Lower lobe of right lung (tissue), 2 donors: ENCODE measurements around the gene GBE1. TPM values are rescaled to one million over a fixed set of nuclear protein-coding genes. Genes with fewer than 3 reads are reported as not detected.

Experiments used
- ATAC-seq, 2 donors: fragments of 200-7000 bp; cut with Tn5 transposase; one replicate each; pipeline ENCODE4 v1.9.1; 2020 to 2022; ENCODE audit warnings: mild to moderate bottlenecking in 2 of 2, moderate library complexity in 2 of 2
- DNase-seq: peaks from one replicate; pipeline ENCODE4 v3.0.0-alpha.2; 2020
- H3K27ac ChIP-seq: fragments of 200-600 bp; one replicate; pipeline ENCODE4 v1.8.0; 2022
- H3K27me3 ChIP-seq: fragments of 200-600 bp; one replicate; pipeline ENCODE4 v1.8.0; 2022; ENCODE audit warnings: low read depth
- H3K36me3 ChIP-seq: fragments of 200-600 bp; one replicate; pipeline ENCODE4 v1.8.0; 2022; ENCODE audit warnings: mild to moderate bottlenecking
- H3K4me1 ChIP-seq: fragments of 200-600 bp; one replicate; pipeline ENCODE4 v1.8.0; 2022
- H3K4me3 ChIP-seq: fragments of 200-600 bp; one replicate; pipeline ENCODE4 v1.8.0; 2022; ENCODE audit warnings: mild to moderate bottlenecking
- H3K9me3 ChIP-seq: fragments of 200-600 bp; one replicate; pipeline ENCODE4 v1.8.0; 2022
- CTCF ChIP-seq: fragments of 200-600 bp; IDR thresholded peaks from one replicate; pipeline ENCODE4 v1.8.0; 2022; ENCODE audit warnings: antibody characterized with exemption, mild to moderate bottlenecking
- intact Hi-C: fragments of 100-400 bp; cut with DNase I; formaldehyde crosslinking; loops from one replicate; pipeline ENCODE4 v1.11.0; 2022
- total RNA-seq: library from RNA; stranded (reverse); fragmentation: NEBNext Ultra II Directional; extraction: Animal tissue kit (Norgen Biotek cat#: 25700); gene quantifications from one replicate; pipeline ENCODE4 v1.2.1, GENCODE V29; 2021
- donor health status: DM: no; HTN: yes; CAD: no; lungs with severe emphysema.

The GBE1 gene
- total RNA-seq, 1 donor from 2014 or later = 23.0 TPM

GRCh38 chr3:81728766-81729544 is 32.5 kb downstream of the GBE1 start:
- no peak for TF ChIP-seq CTCF
- H3K27ac ChIP-seq = no peak overlapping the region
- no peaks in the 10 kb centered on the region for H3K27me3 ChIP-seq
- no peaks in the 10 kb centered on the region for H3K36me3 ChIP-seq
- H3K9me3 ChIP-seq = no peaks in the 10 kb centered on the region
- H3K4me1 ChIP-seq = no peaks in the 10 kb centered on the region
- intact Hi-C loops = no loop called here
- no peak overlapping the region for H3K4me3 ChIP-seq
- no peak for ATAC-seq
- DNase-seq = no peak

GRCh38 chr3:81726735-81727134 is 34.7 kb downstream of the GBE1 start:
- Histone ChIP-seq H3K36me3 (no peaks in the 10 kb centered on the region), H3K4me3 (no peak overlapping the region), H3K4me1 (no peaks in the 10 kb centered on the region), H3K27ac (no peak overlapping the region), H3K27me3 (no peaks in the 10 kb centered on the region), H3K9me3 (no peaks in the 10 kb centered on the region)
- ATAC-seq (no peak), DNase-seq (no peak)
- no peak for TF ChIP-seq CTCF
- intact Hi-C loops = no loop called here

GRCh38 chr3:81726132-81726531 is 35.3 kb downstream of the GBE1 start:
- Histone ChIP-seq H3K36me3 (no peaks in the 10 kb centered on the region), H3K27ac (no peak overlapping the region), H3K4me3 (no peak overlapping the region), H3K4me1 (no peaks in the 10 kb centered on the region), H3K9me3 (no peaks in the 10 kb centered on the region), H3K27me3 (no peaks in the 10 kb centered on the region)
- ATAC-seq (no peak), DNase-seq (no peak)
- intact Hi-C loops = no loop called here
- TF ChIP-seq CTCF = no peak

GRCh38 chr3:81723732-81724313 is 37.6 kb downstream of the GBE1 start:
- H3K9me3 ChIP-seq = no peaks in the 10 kb centered on the region
- no peak overlapping the region for H3K4me3 ChIP-seq
- ATAC-seq (no peak), DNase-seq (no peak)
- TF ChIP-seq CTCF = no peak
- H3K36me3 ChIP-seq = no peaks in the 10 kb centered on the region
- H3K4me1 ChIP-seq = no peaks in the 10 kb centered on the region
- H3K27ac ChIP-seq = no peak overlapping the region
- intact Hi-C loops = no loop called here
- no peaks in the 10 kb centered on the region for H3K27me3 ChIP-seq

- Histone ChIP-seq H3K36me3 (no peaks in the 10 kb centered on the region), H3K27me3 (no peaks in the 10 kb centered on the region), H3K4me1 (no peaks in the 10 kb centered on the region), H3K4me3 (no peak overlapping the region), H3K27ac (no peak overlapping the region), H3K9me3 (no peaks in the 10 kb centered on the region)
- intact Hi-C loops = no loop called here
- no peak for ATAC-seq
- no peak for DNase-seq
- TF ChIP-seq CTCF = no peak
Observed at GRCh38 chr3:81718311-81718710, 43.1 kb downstream of the GBE1 start.
